ENCODE measurements around the gene ARHGAP8.
"Not testable (repeated sequence)": the region's sequence is repeated elsewhere in the genome, so short reads cannot be mapped to it uniquely, and the experiment has no call there.

Gene ARHGAP8

DNA sequence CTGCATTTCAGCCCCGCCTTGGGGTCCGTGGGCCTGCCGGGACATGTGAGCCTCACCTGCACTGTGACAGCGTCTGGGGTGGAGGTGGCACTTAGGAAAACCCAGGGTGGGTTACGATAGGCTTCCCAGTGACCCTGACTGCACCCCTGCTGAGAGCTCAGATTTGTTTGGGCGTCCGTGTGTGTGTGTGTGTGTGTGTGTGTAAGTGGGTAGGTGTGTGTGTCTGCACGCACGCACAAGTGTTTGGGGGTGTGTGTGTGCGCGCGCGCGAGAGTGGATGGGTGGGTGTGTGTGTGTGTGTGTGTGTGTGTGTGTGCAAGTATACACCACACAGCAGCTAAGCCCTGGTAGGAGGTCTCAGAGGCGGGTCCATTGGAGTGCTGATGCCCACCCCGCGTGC, 12.1 kb upstream of the ARHGAP8 start:
- DNase-seq: no peak

GRCh38 chr22:44741929-44742328, 10.4 kb upstream of the ARHGAP8 start:
- DNase-seq: no peak

DNA sequence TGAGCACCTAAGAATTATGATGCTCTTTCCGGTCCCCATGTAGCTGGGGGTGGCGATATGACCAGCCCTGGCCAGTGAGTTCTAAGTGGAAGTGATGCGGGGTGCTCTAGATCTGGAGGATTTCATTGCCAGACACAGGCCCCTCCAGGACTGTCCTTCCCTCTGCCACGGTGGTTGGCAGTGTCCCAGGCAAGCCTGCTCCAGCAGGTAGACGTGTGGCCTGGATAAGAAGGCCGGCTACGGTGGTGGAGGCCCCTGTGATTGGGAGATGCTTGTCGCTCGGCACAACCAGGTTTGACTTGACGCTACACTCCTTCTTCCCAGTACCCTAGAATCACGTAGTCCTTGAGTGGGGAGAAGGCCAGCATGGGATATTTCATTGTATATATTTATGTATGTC, 9.1 kb upstream of the ARHGAP8 start:
- no peak for DNase-seq

GRCh38 chr22:44743804-44744211, 8.6 kb upstream of the ARHGAP8 start:
- no peak for DNase-seq

DNA sequence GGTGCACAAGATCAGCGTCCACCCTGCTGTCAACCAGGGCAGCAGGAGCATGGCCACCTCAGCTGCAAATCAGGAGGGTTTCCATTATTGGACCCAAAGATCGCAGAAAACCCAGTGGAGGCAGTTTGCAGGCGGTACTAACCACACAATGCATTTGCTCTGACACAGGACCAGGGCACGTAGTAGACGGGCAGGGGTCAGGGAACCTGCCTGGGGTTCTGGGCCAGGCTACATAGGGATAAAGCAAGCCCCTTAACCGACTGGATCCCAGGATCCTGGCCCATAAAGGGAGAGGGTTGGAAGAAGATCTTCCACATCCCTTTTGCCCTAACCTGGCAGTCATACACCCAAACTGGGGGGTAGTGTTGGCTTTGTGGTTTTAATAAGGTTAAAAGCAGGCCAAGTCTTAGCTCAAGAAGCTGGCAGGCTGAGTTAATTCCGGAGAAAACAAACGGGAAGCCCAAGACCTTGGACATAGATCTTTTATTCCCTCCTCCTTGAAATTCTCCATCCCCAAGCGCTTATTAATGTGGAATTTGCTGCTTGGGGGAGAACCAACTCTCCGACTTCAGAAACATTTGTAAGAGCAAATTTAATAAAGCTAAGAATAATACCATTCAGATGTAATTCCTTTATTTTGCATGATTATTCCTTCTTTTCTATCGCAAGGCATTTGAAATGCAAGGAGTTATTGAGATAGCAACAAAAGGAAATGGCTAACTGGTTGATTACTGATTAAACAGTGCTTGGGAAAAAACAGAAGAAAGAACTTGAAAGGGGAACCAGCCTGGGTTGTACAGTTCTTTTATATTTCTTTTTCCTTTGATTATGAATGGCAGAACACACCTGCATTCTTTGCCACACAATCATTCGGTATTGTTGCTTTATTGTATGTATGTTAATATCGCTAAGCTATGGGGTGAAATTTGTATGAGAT, 6.3 kb upstream of the ARHGAP8 start:
- DNase-seq: no peak

GRCh38 chr22:44747784-44748127, 4.6 kb upstream of the ARHGAP8 start:
- not testable (repeated sequence) for DNase-seq

DNA sequence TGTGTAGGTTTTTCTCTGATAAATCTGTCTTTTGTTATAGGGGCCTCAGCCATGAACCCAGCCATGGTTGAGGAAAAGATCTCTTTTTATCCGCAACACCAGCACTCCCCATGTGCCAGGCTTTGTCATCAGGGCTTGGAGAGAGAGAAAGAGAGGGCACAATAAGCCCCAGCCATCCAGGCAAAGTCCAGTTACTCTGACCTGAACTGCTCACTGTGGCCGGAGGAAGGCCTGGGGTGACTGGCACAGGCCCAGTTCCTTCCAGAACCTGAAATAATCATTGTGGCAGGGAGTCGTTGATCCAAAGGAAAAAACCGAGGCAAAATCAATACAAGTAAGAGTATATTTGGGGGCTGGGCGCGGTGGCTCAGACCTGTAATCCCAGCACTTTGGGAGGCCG, 3.9 kb upstream of the ARHGAP8 start:
- DNase-seq: no peak

- DNase-seq: no peak
Measured at GRCh38 chr22:44750481-44750880, 1.9 kb upstream of the ARHGAP8 start.

GRCh38 chr22:44753189-44754042, 1.0 kb downstream of the ARHGAP8 start:
- no peak for DNase-seq

DNA sequence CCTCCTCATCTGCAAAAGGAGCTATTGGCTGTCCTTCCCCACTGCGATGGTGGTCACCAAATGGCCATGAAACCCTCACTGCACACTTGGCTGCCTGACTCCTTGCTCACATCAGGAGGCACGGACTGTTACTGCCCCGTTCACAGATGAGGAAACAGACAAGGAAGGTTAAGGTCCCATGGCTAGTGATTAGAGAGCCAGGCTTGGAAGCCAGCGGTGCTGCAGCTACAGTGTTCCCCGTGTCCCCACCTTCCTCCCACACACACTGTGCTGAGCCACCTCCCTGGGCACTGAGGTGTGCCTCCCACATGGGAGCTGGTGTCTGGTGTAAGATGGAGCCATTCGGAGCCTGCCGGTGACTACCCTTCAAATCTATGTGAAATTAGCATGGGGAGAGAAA, 2.6 kb downstream of the ARHGAP8 start:
- DNase-seq: no peak

DNA sequence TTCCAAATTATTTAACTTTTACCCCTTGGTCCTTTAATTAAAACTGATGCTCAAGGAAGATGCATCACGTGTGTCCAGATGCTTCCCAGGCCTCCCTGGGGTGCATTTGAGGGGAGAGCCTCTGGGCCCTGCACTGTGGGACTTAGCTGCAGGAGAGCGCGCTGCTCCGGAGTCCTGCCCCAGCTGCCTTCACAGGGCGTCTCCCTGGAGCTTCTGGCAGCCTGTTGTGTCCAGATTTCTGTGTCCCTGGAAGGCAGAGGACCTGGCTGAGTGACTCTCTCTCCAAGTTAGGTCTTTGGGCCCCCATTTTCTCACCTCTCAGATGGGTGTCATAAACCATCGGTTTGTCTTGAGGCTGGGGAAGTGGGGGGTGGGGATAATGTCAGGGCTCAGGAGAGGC, 3.0 kb downstream of the ARHGAP8 start:
- no peak for DNase-seq

DNA sequence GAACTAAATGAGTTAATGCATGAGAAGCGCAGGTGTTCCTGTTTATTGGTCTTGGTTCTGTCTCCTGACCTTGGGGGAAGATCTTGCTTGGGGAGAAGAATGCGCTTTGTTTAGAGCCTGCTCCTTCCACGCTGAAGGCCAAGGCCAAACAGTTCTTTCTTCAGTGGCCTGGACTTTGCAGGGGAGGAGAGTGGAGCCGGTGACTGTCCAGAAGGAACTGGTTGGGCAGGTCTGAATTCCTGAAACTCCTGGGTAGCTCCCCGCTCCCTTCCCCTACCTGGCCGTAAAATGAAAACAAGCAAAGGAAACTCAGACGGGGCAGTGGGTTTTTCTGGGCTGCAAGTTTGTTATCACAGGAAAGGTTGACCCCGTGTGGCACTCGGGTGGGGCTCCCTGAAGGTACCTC, 3.6 kb downstream of the ARHGAP8 start:
- no peak for DNase-seq

DNA sequence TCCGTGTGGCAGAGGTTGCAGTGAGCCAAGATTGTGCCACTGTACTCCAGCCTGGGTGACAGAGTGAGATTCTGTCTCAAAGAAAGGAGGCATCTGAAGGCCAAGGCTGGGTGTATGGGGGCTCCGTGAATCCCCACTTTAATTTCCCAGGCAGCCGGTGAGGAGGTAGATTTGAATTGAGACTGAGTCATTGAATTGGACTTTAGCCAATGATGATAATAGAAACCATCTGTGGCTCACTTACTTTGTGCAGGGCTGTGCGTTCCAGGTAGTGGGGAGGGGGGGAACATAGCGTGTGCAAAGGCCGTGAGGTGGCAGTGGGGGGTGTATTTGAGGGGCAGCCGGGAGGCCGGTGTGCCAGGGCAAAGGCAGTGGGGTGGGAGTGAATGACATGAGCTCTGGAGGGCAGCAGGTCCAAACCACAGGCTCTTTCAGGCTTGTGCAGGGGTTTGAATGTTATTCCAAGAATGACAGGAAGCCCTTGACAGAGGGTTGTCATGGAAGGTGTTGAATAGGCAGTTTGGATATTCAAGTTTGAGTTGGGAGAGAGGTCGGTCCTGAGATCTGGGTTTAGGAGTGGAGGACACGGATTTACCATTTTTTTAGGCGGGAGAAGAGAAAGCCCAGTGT, 6.1 kb downstream of the ARHGAP8 start:
- no peak for DNase-seq

DNA sequence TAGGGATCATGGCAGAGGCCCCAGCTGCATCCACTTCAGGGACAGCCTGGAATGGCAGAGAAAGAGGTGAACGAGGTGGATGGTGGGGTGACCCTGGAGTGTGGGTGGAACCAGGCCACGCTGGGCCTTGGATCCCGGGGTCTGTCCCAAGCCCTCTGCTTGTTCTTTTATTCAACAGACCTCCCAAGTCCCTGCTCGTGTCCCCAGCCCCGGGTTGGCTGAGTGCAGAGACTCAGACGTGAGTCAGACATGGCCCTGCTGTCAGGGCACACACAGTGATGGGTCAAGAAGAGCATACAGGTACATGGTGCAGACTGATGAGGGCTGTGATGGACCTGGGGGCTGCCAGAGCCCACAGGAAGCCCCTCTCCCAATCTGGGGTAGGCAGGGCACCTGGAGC, 6.6 kb downstream of the ARHGAP8 start:
- DNase-seq: no peak

DNA sequence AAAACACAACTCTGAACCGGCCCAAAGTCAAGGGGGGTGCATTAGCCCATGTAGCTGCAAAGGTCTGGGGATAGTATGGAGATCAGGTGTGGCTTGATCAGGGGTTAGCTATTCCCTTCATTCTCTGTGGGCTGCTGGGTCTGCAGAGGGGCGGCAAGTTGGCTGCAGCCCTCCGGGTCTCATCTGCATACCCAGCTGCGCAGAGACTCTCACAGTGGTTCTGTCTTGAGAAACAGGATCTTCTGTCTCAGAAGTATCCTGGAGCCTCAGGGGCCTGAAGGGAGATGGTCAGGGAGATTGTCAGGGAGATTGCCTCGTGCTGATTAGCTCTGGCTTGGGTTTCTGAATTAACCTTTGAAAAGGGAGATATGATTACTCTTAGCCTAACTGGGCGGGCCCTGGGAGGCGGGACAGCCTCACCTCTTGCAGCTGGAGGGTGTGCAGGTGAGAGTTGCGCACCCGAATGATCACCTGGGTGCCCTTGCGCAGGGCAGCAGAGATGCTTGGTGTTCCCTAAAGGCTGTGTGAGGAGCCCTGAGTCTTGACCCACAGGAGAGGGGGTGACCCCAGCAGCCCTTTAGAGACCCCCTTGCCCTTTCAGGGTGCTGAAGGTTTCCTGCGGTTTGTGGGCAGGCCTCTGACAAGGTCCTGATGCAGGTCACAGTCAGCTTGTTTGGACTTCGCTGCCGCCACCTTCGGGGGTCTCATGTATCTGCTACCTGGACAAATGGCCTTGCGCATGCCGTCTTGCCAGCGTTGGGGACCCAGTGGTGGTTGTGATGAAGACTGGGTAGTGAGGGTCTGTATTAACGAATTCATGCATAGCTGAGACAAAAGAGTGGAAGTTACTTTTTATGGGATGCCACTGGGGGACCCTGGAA, 7.3 kb downstream of the ARHGAP8 start:
- DNase-seq: no peak

DNA sequence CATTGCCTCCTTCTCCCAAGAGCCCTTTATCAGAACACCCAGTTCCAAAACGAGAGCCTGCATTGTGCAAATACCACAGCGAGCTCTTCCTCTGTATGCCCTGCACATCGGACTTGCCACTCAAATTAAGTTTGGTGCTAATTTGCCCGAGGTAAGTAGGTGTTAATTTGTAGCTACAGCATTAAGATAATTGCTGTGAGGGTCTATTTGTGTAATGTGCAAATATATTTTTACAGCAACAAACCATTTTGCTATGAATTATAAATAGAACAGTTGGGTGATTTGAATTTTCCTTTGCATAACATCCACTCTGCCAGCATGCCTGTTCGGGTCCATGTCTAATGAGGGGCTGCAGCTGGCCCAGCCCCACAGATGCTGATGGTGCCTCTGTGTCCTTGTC, 8.1 kb downstream of the ARHGAP8 start:
- no peak for DNase-seq

DNA sequence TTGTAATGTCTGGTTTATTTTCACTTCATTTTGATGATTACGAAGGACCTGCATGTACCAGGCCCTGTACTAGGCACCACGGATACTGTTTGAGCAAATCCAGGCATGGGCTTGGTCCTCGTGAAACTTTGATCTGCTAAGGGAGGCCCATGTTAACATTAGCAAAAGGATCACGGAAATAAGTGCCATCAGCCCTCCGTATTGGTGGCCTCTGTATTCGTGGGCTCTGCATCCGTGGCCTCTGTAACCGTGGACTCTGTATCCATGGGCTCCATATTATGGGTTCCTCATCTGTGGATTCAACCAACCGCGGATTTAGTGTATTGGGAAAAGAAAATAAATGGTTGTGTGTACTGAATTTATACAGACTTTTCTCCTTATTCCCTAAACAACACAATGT, 8.7 kb downstream of the ARHGAP8 start:
- no peak for DNase-seq

DNA sequence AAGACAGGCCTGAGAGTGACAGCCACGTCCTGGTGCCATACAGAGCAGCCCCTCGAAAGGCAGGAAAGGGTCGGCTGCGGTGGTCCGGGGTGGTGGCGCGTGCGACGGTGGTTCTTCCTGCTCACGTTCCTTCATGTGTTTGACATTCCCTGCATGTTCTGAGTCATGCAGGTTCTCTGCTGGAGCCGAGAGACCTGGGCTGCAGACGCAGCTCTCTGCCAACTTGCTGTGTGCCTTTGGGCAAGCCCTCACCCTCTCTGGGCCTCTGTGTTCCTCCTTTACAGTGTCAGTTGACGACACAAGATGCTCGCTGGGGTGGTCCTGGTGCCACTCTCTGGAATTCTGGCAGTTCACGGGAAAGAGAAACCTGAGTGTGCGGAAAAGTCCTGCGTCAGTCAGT, 12.0 kb downstream of the ARHGAP8 start:
- no peak for DNase-seq

GRCh38 chr22:44764974-44765373, 12.6 kb downstream of the ARHGAP8 start:
- no peak for DNase-seq

- DNase-seq: no peak
Measured at GRCh38 chr22:44765571-44766285, 13.4 kb downstream of the ARHGAP8 start.

- no peak for DNase-seq
Measured at GRCh38 chr22:44773082-44773481, 20.7 kb downstream of the ARHGAP8 start.

DNA sequence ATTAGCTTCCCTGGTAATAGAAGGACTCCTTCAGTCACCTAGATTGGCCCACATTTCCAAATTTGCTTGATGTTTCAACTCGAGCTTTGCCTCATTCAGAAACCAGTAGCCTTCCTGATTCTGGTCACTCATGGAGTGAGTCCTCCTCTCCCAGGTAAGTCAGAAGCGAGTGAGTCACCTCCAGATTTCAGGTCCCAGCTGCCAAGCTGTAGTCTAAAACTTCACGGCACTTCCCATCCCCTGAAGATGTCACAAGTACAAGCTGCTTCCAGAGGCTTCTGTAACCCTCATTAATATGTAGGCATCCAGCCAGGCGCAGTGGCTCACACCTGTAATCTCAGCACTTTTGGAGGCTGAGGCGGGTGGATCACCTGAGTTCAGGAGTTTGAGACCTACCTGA, 23.5 kb downstream of the ARHGAP8 start:
- no peak for DNase-seq

All from NCI-H1105 treated with DMSO at 0.1 percent for 48 hours (cell line).